NCI-H526 treated with DMSO at 0.1 percent for 48 hours (cell line): ENCODE measurements around the gene PRSS50.
A peak's percentile ranks its signal among the peaks of the same experiment; 100 is the strongest.
"Not testable (repeated sequence)": the region's sequence is repeated elsewhere in the genome, so short reads cannot be mapped to it uniquely, and the experiment has no call there.

Experiments used
- DNase-seq: peaks from one replicate; lab custom pipeline; 2025; lab: John Stamatoyannopoulos, UW

PRSS50 gene

GRCh38 chr3:46717447-46718231, at the start of gene PRSS50:
Gene PRSS50 (minus strand): TSS chr3:46717869. CDS start chr3:46717824, 45 bp downstream.
- DNase-seq, result no peak

- no peak for DNase-seq
Measured at GRCh38 chr3:46764206-46764605, 46.5 kb upstream of the PRSS50 start.

GRCh38 chr3:46763178-46763577, 45.5 kb upstream of the PRSS50 start:
- no peak for DNase-seq

- no peak for DNase-seq
Measured at GRCh38 chr3:46759239-46760167, 41.8 kb upstream of the PRSS50 start.

GRCh38 chr3:46756642-46757041, 39.0 kb upstream of the PRSS50 start:
- DNase-seq, result no peak

GRCh38 chr3:46755646-46756045, 38.0 kb upstream of the PRSS50 start:
- no peak for DNase-seq

GRCh38 chr3:46753127-46753526, 35.5 kb upstream of the PRSS50 start:
- not testable (repeated sequence) for DNase-seq

GRCh38 chr3:46750555-46751038, 32.9 kb upstream of the PRSS50 start:
- DNase-seq, result no peak

GRCh38 chr3:46749129-46749528, 31.5 kb upstream of the PRSS50 start:
- no peak for DNase-seq

- no peak for DNase-seq
Measured at GRCh38 chr3:46748170-46748569, 30.5 kb upstream of the PRSS50 start.

GRCh38 chr3:46746711-46747110, 29.0 kb upstream of the PRSS50 start:
- no peak for DNase-seq

- no peak for DNase-seq
Measured at GRCh38 chr3:46742992-46743585, 25.4 kb upstream of the PRSS50 start.

GRCh38 chr3:46739565-46739964, 21.9 kb upstream of the PRSS50 start:
- not testable (repeated sequence) for DNase-seq

GRCh38 chr3:46737329-46737731, 19.7 kb upstream of the PRSS50 start:
- no peak for DNase-seq

GRCh38 chr3:46736006-46736872, 18.6 kb upstream of the PRSS50 start:
- DNase-seq, result no peak

- no peak for DNase-seq
Measured at GRCh38 chr3:46734773-46735172, 17.1 kb upstream of the PRSS50 start.

- no peak for DNase-seq
Measured at GRCh38 chr3:46733026-46733800, 15.5 kb upstream of the PRSS50 start.

- peak; percentile 26 for DNase-seq
Measured at GRCh38 chr3:46731795-46732194, 14.1 kb upstream of the PRSS50 start.

GRCh38 chr3:46730819-46731218, 13.2 kb upstream of the PRSS50 start:
- no peak for DNase-seq

GRCh38 chr3:46729038-46729437, 11.4 kb upstream of the PRSS50 start:
- no peak for DNase-seq
